Measurements from ENCODE around the gene LRRC41.

DNA sequence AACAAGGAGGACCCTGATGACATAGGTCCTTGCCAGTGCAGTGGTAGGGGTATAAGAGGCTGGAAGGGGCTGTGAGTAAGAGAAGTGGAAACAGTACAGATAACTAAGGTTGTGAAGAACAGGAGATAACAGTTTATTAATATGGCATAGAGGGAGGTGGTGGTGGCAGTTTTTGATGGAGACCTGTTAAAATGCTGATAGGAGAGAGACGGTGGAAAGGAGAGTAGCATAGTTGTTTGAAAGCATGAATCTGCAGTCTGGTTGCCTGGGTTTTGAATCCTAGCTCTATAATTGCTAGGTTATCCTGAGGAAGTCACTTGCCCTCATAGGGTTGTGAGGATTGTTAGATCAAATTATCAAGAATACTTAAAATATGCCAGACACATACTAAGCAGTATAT lies 19.4 kb downstream of the LRRC41 start:
- TF ChIP-seq, protein P1, sequence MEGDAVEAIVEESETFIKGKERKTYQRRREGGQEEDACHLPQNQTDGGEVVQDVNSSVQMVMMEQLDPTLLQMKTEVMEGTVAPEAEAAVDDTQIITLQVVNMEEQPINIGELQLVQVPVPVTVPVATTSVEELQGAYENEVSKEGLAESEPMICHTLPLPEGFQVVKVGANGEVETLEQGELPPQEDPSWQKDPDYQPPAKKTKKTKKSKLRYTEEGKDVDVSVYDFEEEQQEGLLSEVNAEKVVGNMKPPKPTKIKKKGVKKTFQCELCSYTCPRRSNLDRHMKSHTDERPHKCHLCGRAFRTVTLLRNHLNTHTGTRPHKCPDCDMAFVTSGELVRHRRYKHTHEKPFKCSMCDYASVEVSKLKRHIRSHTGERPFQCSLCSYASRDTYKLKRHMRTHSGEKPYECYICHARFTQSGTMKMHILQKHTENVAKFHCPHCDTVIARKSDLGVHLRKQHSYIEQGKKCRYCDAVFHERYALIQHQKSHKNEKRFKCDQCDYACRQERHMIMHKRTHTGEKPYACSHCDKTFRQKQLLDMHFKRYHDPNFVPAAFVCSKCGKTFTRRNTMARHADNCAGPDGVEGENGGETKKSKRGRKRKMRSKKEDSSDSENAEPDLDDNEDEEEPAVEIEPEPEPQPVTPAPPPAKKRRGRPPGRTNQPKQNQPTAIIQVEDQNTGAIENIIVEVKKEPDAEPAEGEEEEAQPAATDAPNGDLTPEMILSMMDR (IDR thresholded peaks at IDR 0.05): no peak
- TF ChIP-seq EP300 (IDR thresholded peaks at IDR 0.05): no peak
- TF ChIP-seq POLR2A (IDR thresholded peaks at IDR 0.05): no peak
